ENCODE measurements around the gene PYGO1.

DNA sequence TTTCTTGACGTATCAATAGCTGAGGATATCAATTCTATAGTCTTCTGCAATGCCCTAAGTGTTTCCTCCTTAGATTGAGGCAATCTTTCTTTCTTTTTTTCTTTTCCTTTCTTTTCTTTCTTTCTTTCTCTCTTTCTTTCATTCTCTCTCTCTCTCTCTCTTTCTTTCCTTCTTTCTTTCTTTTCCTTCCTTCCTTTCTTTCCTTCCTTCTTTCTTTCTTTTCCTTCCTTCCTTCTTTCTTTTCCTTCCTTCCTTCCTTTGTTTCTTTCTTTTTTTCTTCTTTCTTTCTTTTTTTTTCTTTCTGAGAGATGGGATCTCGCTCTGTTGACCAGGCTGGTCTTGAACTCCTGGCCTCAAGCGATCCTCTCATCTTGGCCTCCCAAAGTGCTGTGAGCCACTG, 70.1 kb downstream of the PYGO1 start:
- TF ChIP-seq, protein P1, sequence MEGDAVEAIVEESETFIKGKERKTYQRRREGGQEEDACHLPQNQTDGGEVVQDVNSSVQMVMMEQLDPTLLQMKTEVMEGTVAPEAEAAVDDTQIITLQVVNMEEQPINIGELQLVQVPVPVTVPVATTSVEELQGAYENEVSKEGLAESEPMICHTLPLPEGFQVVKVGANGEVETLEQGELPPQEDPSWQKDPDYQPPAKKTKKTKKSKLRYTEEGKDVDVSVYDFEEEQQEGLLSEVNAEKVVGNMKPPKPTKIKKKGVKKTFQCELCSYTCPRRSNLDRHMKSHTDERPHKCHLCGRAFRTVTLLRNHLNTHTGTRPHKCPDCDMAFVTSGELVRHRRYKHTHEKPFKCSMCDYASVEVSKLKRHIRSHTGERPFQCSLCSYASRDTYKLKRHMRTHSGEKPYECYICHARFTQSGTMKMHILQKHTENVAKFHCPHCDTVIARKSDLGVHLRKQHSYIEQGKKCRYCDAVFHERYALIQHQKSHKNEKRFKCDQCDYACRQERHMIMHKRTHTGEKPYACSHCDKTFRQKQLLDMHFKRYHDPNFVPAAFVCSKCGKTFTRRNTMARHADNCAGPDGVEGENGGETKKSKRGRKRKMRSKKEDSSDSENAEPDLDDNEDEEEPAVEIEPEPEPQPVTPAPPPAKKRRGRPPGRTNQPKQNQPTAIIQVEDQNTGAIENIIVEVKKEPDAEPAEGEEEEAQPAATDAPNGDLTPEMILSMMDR (conservative IDR thresholded peaks at IDR 0.05 in 1 of 2, IDR thresholded peaks at IDR 0.05 in 1 of 2; ENCODE audit: extremely low read depth in 1 of 2, insufficient read depth in 1 of 2, low read depth in 1 of 2, low read length in 2 of 2) = no peak
- no peak for TF ChIP-seq EZH2 (IDR thresholded peaks at IDR 0.05; ENCODE audit: borderline replicate concordance, low read length)
